ENCODE results near the gene ARHGEF6.
A peak's percentile ranks its signal among the peaks of the same experiment; 100 is the strongest.
"Not testable (repeated sequence)": the region's sequence is repeated elsewhere in the genome, so short reads cannot be mapped to it uniquely, and the experiment has no call there.

The ARHGEF6 gene

GRCh38 chrX:136780763-136781162, at the start of gene ARHGEF6:
Gene ARHGEF6, minus strand, starts transcription at chrX:136780932. Its CDS starts 50 bp downstream, at chrX:136780882.
- DNase-seq = peak in 2 of 4 experiments; percentile 0 to 2

GRCh38 chrX:136829413-136829812, 48.7 kb upstream of the ARHGEF6 start:
- DNase-seq = no peak

- no peak for DNase-seq
These were observed 48.1 kb upstream of the ARHGEF6 start for GRCh38 chrX:136828830-136829229.

DNA sequence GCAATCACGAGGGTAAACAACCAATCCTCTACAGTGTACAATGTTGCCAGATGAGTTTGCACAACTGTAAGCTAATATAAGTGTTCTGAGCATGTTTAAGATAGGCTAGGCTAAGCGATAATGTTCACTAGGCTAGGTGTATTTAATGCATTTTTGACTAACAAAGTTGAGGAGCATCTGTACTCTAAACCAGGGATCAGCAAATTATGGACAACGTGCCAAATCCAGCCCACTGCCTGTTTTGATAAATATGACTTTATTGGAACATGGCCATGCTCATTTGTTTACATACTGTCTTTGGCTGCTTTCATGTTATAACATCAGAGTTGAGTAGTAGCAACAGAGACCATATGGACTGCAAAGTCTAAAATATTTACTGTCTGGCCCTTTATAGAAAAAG, 46.3 kb upstream of the ARHGEF6 start:
- no peak for DNase-seq

DNA sequence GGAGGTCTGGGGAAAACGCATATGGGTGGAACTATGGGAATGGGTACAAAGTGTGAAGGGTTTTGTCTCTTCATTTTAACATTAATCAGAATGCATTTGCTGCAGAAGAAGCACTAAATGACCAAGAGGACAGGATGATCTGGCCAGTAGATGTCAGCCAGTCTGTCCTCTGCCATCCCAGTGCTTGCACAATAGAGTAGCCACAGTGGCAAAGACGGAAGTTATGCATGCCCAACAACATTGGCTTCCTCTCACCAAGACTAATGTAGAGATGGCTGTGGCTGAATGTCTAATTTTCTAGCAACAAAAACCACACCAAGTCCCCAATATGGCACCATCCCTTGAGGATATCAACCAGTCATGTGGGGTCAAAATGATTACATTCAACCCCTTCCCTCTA, 45.0 kb upstream of the ARHGEF6 start:
- DNase-seq = no peak

- DNase-seq = no peak
These were observed 42.4 kb upstream of the ARHGEF6 start for GRCh38 chrX:136823175-136823574.

DNA sequence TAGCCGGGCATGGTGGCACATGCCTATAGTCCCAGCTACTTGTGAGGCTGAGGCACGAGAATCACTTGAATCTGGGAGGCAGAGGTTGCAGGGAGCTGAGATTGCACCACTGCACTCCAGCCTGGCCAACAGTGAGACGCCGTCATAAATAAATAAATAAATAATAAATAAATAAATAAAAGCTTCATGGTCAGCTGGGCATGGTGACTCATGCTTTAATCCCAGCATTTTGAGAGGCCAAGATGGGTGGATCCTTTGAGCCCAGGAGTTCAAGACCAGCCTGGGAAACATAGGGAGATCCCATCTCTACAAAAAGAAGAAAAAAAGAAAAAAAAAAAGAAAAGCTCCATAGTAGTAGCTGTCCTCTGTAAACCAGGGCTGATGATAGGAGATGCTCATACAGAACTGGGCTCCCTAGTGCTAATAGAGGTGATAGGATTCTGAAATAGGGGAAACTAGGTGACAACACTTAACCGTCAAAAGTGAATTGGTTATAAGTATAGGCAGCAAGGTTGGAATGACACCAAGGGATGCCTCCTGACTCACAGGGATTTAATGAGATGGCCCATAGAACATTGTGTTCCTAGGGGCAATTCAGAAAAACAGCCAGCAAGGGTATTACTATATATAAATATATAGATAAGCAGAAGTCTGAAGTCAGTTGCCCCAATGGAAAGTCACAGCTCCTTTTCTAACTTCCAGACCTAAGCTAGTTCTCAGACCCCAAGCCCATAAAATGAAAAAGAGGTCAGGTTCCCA, 41.8 kb upstream of the ARHGEF6 start:
- DNase-seq = no peak

- not testable (repeated sequence) for DNase-seq
These were observed 39.0 kb upstream of the ARHGEF6 start for GRCh38 chrX:136819756-136820155.

- DNase-seq = no peak
These were observed 38.4 kb upstream of the ARHGEF6 start for GRCh38 chrX:136819031-136819703.

DNA sequence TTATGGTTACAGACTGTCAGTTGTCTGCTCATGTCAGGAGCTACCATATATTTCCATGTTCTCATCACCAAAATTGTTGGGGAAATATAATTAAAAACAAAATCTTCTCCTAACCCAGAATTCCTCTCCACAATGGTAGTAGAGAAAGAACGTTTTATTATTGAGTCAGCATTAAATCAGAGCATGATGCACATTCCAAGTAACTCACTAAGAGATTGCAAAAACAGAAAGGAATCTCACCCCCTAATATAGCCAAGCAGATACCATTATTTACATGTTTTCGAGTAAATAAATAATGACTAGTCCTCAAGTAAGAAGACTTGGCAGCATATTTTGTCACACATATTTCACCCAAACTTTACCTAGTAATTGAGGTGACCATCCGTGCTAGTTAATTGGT, 36.2 kb upstream of the ARHGEF6 start:
- no peak for DNase-seq

DNA sequence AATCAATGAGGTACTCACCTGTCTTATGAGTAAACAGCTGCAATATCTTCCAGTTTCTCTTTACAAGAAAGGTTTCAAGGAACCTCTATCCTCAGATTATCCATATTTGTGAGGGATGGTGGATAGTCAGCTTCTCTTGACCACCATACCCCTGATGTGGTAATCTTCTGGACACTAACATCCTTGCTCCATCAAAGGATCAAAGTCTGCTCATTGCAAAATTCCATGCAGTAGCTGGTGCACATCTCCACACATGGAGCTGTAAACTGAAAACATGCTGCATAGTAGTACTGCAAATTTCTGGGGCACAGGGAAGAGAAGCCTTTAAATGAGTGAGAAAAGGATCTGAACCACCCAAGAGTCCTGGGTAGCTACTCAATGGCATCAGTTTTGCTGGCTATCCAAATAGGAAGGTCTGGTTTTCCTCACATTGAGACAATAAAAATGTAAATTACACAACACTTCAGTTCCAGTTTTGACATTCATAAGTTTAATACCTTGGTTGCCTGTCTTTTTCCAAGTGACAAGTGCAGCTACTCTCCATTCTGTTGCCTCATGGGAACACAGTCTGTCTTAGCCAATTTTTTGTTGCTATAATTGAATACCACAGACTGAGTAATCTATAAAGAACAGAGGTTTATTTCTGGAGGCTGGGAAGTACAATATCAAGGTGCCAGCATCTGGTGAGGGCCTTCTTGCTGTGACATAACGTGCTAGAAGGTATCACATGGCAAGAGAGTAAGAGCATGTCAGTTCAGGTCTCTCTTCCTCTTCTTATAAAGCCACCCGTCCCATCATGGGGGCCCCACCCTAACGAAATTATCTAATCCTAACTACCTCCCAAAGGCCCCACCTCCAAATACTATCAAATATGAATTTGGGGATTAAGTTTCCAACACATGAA, 34.4 kb upstream of the ARHGEF6 start:
- DNase-seq = no peak

DNA sequence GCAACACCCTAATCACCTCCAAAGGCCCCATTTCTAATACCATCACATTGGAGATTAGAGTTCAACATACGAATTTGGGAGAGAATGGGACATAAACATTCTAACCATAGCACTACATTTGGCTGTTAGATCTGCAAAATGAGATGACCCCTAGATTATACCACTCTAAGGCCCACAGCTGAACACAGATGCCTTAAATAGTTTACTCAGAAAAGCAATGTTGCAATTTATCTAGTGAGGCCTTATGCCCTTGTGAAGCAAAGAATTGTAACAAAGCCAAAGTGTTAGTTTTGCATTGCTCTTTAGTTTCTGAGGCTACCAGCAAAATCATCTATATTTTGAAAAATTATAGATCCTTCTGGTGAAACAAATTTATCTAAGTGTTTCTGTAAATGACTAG, 31.6 kb upstream of the ARHGEF6 start:
- no peak for DNase-seq

GRCh38 chrX:136810493-136810892, 29.8 kb upstream of the ARHGEF6 start:
- DNase-seq = no peak

DNA sequence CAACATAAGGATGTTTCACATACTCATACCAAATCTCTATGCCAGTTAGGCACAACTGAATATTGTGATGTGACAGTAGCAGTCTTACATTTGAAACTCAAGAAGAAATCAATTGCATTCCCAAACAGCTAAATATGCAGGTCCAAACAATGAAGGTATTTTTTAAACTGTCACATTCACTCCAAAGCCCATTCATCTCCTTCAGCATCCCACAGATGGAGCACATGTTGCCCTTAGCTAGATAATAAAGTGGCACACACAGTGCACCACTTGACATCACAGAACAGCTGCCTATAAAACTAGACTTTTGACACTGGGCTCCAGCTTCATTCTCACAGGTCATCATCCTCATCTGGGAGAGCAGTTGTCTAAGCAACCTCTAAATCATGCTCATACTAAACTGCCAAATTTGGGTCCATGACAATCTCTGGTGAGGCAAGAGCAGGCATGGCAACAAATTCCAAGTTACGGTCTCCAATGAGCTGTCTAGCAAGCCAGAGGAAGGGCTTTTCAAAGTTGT, 26.2 kb upstream of the ARHGEF6 start:
- no peak for DNase-seq

DNA sequence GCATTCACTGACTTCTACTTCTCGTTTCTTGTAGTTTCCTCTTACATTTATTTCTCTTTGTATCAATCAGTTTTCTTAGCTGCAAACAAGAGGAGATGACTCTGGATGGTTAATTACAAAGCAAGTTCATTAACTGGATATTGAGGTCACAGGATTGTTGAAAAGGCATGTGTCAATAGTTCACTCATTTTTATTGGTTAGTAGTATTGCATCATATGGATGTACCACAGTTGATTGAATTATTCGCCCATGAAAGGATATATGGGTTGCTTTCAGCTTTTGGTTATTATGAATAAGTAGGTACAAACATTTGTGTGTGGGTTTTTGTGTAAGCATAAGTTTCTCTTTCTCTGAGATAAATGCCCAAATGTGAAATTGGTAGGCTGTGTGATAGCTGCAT, 21.8 kb upstream of the ARHGEF6 start:
- no peak for DNase-seq

DNA sequence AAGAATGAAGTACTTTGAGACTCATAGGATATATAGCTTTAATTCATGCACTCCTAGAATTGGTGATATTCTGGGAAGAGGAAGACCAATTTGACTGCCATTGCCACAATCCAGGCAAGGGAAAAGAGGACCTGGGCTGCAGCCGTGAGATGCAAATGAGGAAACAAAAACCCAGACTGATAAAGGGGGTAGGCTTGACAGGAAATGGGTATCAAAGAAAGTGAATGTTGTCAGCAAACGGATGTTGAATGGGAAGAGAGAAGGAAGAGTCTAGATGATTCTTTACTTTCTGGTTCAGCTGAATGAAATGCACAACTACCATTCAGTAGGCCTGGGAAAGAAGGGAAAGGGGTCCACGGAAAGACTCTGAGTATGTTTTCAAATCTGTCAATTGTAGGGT, 17.1 kb upstream of the ARHGEF6 start:
- DNase-seq = no peak

DNA sequence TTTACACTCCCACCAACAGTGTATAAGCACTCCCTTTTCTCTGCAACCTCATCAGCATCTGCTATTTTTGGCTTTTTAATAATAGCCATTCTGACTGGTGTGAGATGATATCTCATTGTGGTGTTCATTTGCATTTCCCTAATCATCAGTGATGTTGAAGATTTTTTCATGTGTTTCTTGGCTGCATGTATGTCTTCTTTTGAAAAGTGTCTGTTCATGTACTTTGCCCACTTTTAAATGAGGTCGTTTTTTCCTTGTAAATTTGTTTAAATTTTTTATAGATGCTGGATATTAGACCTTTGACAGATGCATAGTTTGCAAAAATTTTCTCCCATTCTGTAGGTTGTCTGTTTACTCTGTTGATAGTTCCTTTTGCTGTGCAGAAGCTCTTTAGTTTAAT, 14.4 kb upstream of the ARHGEF6 start:
- not testable (repeated sequence) for DNase-seq

DNA sequence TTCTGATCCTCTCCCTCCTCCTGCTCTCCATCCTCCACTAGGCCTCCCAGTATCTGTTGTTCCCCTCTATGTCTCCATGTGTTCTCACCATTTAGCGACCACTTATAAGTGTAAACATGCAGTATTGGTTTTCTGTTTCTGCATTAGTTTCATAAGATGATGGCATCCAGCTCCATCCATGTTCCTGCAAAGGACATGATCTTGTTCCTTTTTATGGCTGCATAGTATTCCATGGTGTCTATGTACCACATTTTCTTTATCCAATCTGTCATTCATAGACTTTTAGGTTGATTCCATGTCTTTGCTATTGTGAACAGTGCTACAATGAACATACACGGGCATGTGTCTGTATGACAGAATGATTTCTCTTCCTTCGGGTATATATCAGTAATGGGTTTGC, 13.9 kb upstream of the ARHGEF6 start:
- DNase-seq = not testable (repeated sequence)

GRCh38 chrX:136794080-136794479, 13.3 kb upstream of the ARHGEF6 start:
- no peak for DNase-seq

DNA sequence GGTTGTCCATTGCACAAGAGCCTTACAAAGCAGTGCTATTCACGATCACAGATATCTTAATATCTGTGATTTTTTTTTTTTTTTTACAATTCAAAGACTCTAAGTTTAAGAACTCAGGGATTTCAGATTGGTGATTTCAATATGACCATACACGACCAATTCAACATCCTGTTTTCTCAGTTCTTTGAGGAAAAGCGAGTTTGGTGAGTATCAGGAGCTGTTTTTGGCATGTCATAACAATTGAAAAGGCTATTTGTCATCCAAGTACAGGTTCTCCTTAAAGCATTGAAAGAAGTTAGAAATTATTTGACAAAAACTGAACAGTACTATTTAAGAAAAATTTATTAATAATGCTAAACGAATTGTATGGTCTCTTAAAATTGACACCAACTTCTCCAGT, 9.1 kb upstream of the ARHGEF6 start:
- DNase-seq = no peak

DNA sequence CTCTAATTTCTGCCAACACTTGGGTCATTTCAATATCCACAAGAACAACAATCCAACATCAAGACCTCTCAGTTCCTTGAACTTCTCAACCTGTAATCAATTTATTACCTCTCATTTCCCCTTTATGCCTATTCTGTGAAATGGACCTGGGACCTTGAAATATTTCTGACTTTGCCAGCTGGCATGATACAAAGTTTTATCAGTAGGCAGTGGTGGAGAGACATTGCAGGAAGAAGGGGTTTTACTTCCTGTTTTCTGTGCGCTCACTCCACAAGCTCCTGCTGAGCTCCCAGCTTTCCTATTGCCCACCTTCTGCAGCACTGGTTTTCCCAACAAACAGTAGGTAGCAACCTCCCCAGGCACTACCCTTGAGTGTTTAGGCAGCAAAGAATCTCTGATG, 3.5 kb upstream of the ARHGEF6 start:
- no peak for DNase-seq

DNA sequence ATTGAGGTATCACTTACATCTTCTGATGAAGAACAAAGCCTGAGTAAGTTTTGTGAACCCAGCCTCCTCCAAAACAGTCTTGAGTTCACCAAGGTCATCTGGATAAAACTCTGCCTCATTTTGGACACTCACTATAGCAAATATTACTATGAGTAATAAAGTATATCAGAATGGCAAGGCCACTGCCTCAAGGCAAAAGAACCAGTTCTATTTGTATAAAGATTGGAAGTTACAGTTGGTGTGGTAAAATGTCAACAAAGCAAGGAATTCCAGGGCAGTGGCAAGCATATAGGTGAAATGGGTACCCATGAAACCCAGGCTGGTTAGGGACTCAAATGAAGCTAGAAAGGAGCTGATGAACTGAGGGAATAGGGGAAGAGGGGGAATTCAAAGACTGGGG, 2.4 kb upstream of the ARHGEF6 start:
- no peak for DNase-seq

- DNase-seq = no peak
These were observed 557 bp upstream of the ARHGEF6 start for GRCh38 chrX:136781180-136781797.
